AG09309 (cell line): ENCODE measurements around the gene CHIC2.

Experiments
- DNase-seq: peaks from one replicate; pipeline ENCODE4 v3.0.0-alpha.2; 2010; ENCODE audit warnings: low read depth
- H3K4me3 ChIP-seq: 2 replicates; pipeline ENCODE4 v1.5.1; 2011; ENCODE audit warnings: mild to moderate bottlenecking, low read depth, low read length, moderate library complexity; ENCODE audit not compliant: control insufficient read depth
- TF ChIP-seq, protein P1 (sequence below): IDR thresholded peaks from 2 replicates; pipeline ENCODE4 v1.5.1; 2011; ENCODE audit warnings: mild to moderate bottlenecking, low read depth, low read length, inconsistent platforms; ENCODE audit not compliant: insufficient read depth, control insufficient read depth; ENCODE audit errors: missing control alignments

CHIC2 gene

DNA sequence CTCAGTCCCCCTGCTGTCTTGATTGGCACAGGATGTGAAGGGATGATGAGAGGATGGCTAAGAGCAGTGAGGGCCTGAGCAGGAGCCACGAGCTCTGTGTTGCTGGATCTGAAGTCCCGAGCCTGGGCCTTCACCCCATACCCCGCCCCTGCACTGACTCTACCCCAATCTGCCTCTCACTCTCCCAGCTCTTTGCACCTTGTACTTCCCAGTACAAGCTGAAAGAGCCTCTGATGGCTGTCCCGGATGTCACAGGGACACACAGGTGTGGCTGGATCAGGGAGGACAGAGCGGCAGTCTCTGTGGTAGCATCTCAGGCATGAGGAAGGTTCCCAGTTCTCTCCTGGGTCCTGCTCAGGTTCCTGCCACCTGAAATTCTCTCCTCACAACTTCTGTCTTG, 103.6 kb downstream of the CHIC2 start:
- TF ChIP-seq, protein P1, sequence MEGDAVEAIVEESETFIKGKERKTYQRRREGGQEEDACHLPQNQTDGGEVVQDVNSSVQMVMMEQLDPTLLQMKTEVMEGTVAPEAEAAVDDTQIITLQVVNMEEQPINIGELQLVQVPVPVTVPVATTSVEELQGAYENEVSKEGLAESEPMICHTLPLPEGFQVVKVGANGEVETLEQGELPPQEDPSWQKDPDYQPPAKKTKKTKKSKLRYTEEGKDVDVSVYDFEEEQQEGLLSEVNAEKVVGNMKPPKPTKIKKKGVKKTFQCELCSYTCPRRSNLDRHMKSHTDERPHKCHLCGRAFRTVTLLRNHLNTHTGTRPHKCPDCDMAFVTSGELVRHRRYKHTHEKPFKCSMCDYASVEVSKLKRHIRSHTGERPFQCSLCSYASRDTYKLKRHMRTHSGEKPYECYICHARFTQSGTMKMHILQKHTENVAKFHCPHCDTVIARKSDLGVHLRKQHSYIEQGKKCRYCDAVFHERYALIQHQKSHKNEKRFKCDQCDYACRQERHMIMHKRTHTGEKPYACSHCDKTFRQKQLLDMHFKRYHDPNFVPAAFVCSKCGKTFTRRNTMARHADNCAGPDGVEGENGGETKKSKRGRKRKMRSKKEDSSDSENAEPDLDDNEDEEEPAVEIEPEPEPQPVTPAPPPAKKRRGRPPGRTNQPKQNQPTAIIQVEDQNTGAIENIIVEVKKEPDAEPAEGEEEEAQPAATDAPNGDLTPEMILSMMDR: no peak
- DNase-seq: no peak
- no peak overlapping the region for H3K4me3 ChIP-seq
